KMS-11 (cell line): ENCODE measurements around the gene DOK7.

ENCODE experiments used
- H2AFZ ChIP-seq: fragments of 200-600 bp; sonication (generic); 2 replicates; pipeline ENCODE4 v1.6.1; 2016; ENCODE audit warnings: antibody characterized with exemption, mixed run types, low read depth
- H3K27ac ChIP-seq: fragments of 200-600 bp; sonication (generic); 2 replicates; pipeline ENCODE4 v1.6.1; 2016; ENCODE audit warnings: mild to moderate bottlenecking, mixed run types
- H3K27me3 ChIP-seq: fragments of 200-600 bp; sonication (generic); 2 replicates; pipeline ENCODE4 v1.6.1; 2017; ENCODE audit warnings: mild to moderate bottlenecking, low read depth, mixed run types, moderate library complexity; ENCODE audit not compliant: insufficient read depth
- H3K36me3 ChIP-seq: fragments of 200-600 bp; sonication (generic); 2 replicates; pipeline ENCODE4 v1.6.1; 2017; ENCODE audit warnings: mild to moderate bottlenecking, mixed run types; ENCODE audit not compliant: insufficient read depth
- H3K4me1 ChIP-seq: fragments of 200-600 bp; sonication (generic); 2 replicates; pipeline ENCODE4 v1.6.1; 2016; ENCODE audit warnings: mild to moderate bottlenecking, low read depth, mixed run types; ENCODE audit not compliant: poor library complexity, severe bottlenecking
- H3K4me2 ChIP-seq: fragments of 200-600 bp; sonication (generic); 2 replicates; pipeline ENCODE4 v1.7.0; 2016; ENCODE audit warnings: mild to moderate bottlenecking, mixed run types
- H3K4me3 ChIP-seq: fragments of 200-600 bp; sonication (generic); IDR thresholded peaks from 2 replicates; pipeline ENCODE4 v1.6.1; 2017; ENCODE audit warnings: low read depth, low read length, mixed read lengths; ENCODE audit not compliant: insufficient read depth
- H3K79me2 ChIP-seq: fragments of 200-600 bp; sonication (generic); 2 replicates; pipeline ENCODE4 v1.6.1; 2016; ENCODE audit warnings: low read depth, mixed run types; ENCODE audit not compliant: insufficient read depth
- H3K9ac ChIP-seq: fragments of 200-600 bp; sonication (generic); 2 replicates; pipeline ENCODE4 v1.6.1; 2016; ENCODE audit warnings: mild to moderate bottlenecking, mixed run types
- H4K20me1 ChIP-seq: fragments of 200-600 bp; sonication (generic); 2 replicates; pipeline ENCODE4 v1.6.1; 2016; ENCODE audit warnings: mild to moderate bottlenecking, mixed run types; ENCODE audit not compliant: insufficient read depth
- CTCF ChIP-seq: fragments of 200-600 bp; sonication (generic); conservative IDR thresholded peaks from 2 replicates; pipeline ENCODE4 v1.6.1; 2017; ENCODE audit warnings: low read depth, mild to moderate bottlenecking, antibody characterized with exemption, low read length, moderate library complexity, mixed read lengths

The DOK7 gene

GRCh38 chr4:3464349-3464905, 1.3 kb downstream of the DOK7 start:
- no peak overlapping the region for H3K9ac ChIP-seq
- H3K4me1 ChIP-seq = no peaks in the 10 kb centered on the region
- TF ChIP-seq CTCF = no peak
- no peaks in the 10 kb centered on the region for H3K36me3 ChIP-seq
- no peak overlapping the region for H3K4me3 ChIP-seq
- H3K79me2 ChIP-seq = no peaks in the 10 kb centered on the region
- H3K4me2 ChIP-seq = no peak overlapping the region
- no peak overlapping the region for H2AFZ ChIP-seq
- no peaks in the 10 kb centered on the region for H4K20me1 ChIP-seq
- H3K27me3 ChIP-seq = peaks cover 17% of the 10 kb centered on the region; the same call in 1 of the 2 replicates
- H3K27ac ChIP-seq = no peak overlapping the region

GRCh38 chr4:3464911-3465697, 2.0 kb downstream of the DOK7 start:
- no peak for TF ChIP-seq CTCF
- Histone ChIP-seq H2AFZ (no peak overlapping the region), H4K20me1 (no peaks in the 10 kb centered on the region), H3K27me3 (peaks cover 20% of the 10 kb centered on the region; the same call in 1 of the 2 replicates), H3K4me3 (no peak overlapping the region), H3K36me3 (no peaks in the 10 kb centered on the region), H3K9ac (no peak overlapping the region), H3K4me1 (no peaks in the 10 kb centered on the region), H3K79me2 (no peaks in the 10 kb centered on the region), H3K4me2 (no peak overlapping the region), H3K27ac (no peak overlapping the region)

- TF ChIP-seq CTCF = no peak
- Histone ChIP-seq H2AFZ (no peak overlapping the region), H3K36me3 (no peaks in the 10 kb centered on the region), H3K9ac (no peak overlapping the region), H3K79me2 (no peaks in the 10 kb centered on the region), H4K20me1 (no peaks in the 10 kb centered on the region), H3K4me1 (no peaks in the 10 kb centered on the region), H3K27ac (no peak overlapping the region), H3K4me2 (no peak overlapping the region), H3K27me3 (peaks cover 20% of the 10 kb centered on the region; the same call in 1 of the 2 replicates), H3K4me3 (no peak overlapping the region)
These were observed 2.9 kb downstream of the DOK7 start for GRCh38 chr4:3465698-3466671.

- Histone ChIP-seq H3K27ac (no peak overlapping the region), H3K4me3 (no peak overlapping the region), H3K9ac (no peak overlapping the region), H3K4me2 (no peak overlapping the region), H3K4me1 (no peaks in the 10 kb centered on the region), H4K20me1 (no peaks in the 10 kb centered on the region), H3K79me2 (no peaks in the 10 kb centered on the region), H2AFZ (no peak overlapping the region), H3K36me3 (no peaks in the 10 kb centered on the region), H3K27me3 (peaks cover 18% of the 10 kb centered on the region; the same call in 1 of the 2 replicates)
- TF ChIP-seq CTCF = no peak
These were observed 3.8 kb downstream of the DOK7 start for GRCh38 chr4:3466691-3467600.
